HG02610 (cell line): ENCODE results near the gene AK8.

Experiments used
- ATAC-seq: cut with Tn5 transposase; IDR thresholded peaks from one replicate; pipeline ENCODE4 v1.9.1; 2021; ENCODE audit warnings: mild to moderate bottlenecking, moderate library complexity; ENCODE audit not compliant: unreplicated experiment

The AK8 gene

GRCh38 chr9:132858751-132859150, 19.3 kb downstream of the AK8 start:
- ATAC-seq = no peak

- no peak for ATAC-seq
Measured at GRCh38 chr9:132857616-132858342, 20.3 kb downstream of the AK8 start.

- no peak for ATAC-seq
Measured at GRCh38 chr9:132857031-132857430, 21.1 kb downstream of the AK8 start.

GRCh38 chr9:132855904-132856303, 22.2 kb downstream of the AK8 start:
- no peak for ATAC-seq

GRCh38 chr9:132854832-132855231, 23.3 kb downstream of the AK8 start:
- ATAC-seq = no peak

GRCh38 chr9:132853482-132853881, 24.6 kb downstream of the AK8 start:
- ATAC-seq = no peak

- no peak for ATAC-seq
Measured at GRCh38 chr9:132849185-132849706, 28.8 kb downstream of the AK8 start.

- no peak for ATAC-seq
Measured at GRCh38 chr9:132846918-132847515, 31.1 kb downstream of the AK8 start.

- no peak for ATAC-seq
Measured at GRCh38 chr9:132846109-132846917, 31.8 kb downstream of the AK8 start.

GRCh38 chr9:132842124-132843044, 35.7 kb downstream of the AK8 start:
- ATAC-seq = no peak

GRCh38 chr9:132840980-132841379, 37.1 kb downstream of the AK8 start:
- ATAC-seq = no peak

- no peak for ATAC-seq
Measured at GRCh38 chr9:132838291-132838690, 39.8 kb downstream of the AK8 start.

GRCh38 chr9:132837501-132838286, 40.4 kb downstream of the AK8 start:
- no peak for ATAC-seq

- ATAC-seq = no peak
Measured at GRCh38 chr9:132834343-132834742, 43.7 kb downstream of the AK8 start.

GRCh38 chr9:132833550-132834121, 44.4 kb downstream of the AK8 start:
- no peak for ATAC-seq

- no peak for ATAC-seq
Measured at GRCh38 chr9:132832171-132832881, 45.8 kb downstream of the AK8 start.

GRCh38 chr9:132828201-132828770, 49.8 kb downstream of the AK8 start:
- ATAC-seq = no peak

GRCh38 chr9:132827366-132827765, 50.7 kb downstream of the AK8 start:
- ATAC-seq = no peak
